ENCODE results near the gene DHCR24. TPM values are rescaled to one million over a fixed set of nuclear protein-coding genes. Genes with fewer than 3 reads are reported as not detected.

DHCR24 gene
- total and polyA plus RNA-seq, 2 donors (not counting 3 experiments of a cell fraction or from before 2014, with no cell fraction given), result 223 to 239 TPM

- H3K79me2 ChIP-seq (ENCODE audit: control insufficient read depth, insufficient read depth, low read length), result no peaks in the 10 kb centered on the region
- no peak for DNase-seq (ENCODE audit: low read depth, low spot score)
- no peaks in the 10 kb centered on the region for H3K9me1 ChIP-seq (replicated peaks; ENCODE audit: control insufficient read depth, extremely low read depth, insufficient read depth, low read length)
- FAIRE-seq, result no peak
- H3K4me1 ChIP-seq (ENCODE audit: control insufficient read depth, extremely low read depth, insufficient read depth, low read length), result no peaks in the 10 kb centered on the region
- no peaks in the 10 kb centered on the region for H4K20me1 ChIP-seq (replicated peaks; ENCODE audit: control insufficient read depth, extremely low read depth, insufficient read depth, low read length)
- H3K27me3 ChIP-seq (ENCODE audit: control insufficient read depth in 2 of 2, insufficient read depth in 2 of 2, low read length in 2 of 2), result peaks cover 0 to 4% of the 10 kb centered on the region in 2 experiments
- no peak overlapping the region for H3K4me3 ChIP-seq (replicated peaks in 1 of 3; ENCODE audit: insufficient read depth in 1 of 3, low read depth in 1 of 3, low read length in 3 of 3)
- H3K27ac ChIP-seq (ENCODE audit: insufficient read depth, low read depth, low read length), result no peak overlapping the region
- ChIA-PET POLR2A (no interaction called here), CTCF (interaction anchor here (0.7 kb wide), 1 partner anchor 13 kb away, joined by 3 read pairs; no protein-coding TSS in a partner anchor)
- intact Hi-C loops (cut with micrococcal nuclease) (no loop called here), dilution Hi-C loops (cut with MboI; ENCODE audit: extremely low pct_ligation_motif_present, low sequenced_read_pairs) (no loop called here)
- H2AFZ ChIP-seq (ENCODE audit: low read depth, low read length), result no peak overlapping the region
- no TSS peak for BruUV-seq (replicated peaks)
- no peak overlapping the region for H3K9ac ChIP-seq (replicated peaks; ENCODE audit: extremely low read depth, insufficient read depth, low read length)
- no peaks in the 10 kb centered on the region for H3K9me3 ChIP-seq (replicated peaks; ENCODE audit: control insufficient read depth, insufficient read depth, low read length)
- no peak overlapping the region for H3K4me2 ChIP-seq (ENCODE audit: insufficient read depth, low read length)
- no peak for TF ChIP-seq JUN (IDR thresholded peaks at IDR 0.05; ENCODE audit: borderline replicate concordance, insufficient read depth, insufficient read length, low read depth)
- H3K36me3 ChIP-seq (ENCODE audit: control insufficient read depth in 2 of 2, extremely low read depth in 1 of 2, insufficient read depth in 2 of 2, low read length in 2 of 2), result no peaks in the 10 kb centered on the region
Observed at GRCh38 chr1:54819733-54820132, 67.3 kb downstream of the DHCR24 start.

GRCh38 chr1:54819195-54819536, 67.8 kb downstream of the DHCR24 start:
- ChIA-PET POLR2A (no interaction called here), CTCF (interaction anchor here (0.7 kb wide), 2 partner anchors 9 to 14 kb away, joined by 3 to 4 read pairs; no protein-coding TSS in a partner anchor)
- H3K79me2 ChIP-seq (ENCODE audit: control insufficient read depth, insufficient read depth, low read length), result no peaks in the 10 kb centered on the region
- peaks cover 0 to 4% of the 10 kb centered on the region in 2 experiments for H3K27me3 ChIP-seq (ENCODE audit: control insufficient read depth in 2 of 2, insufficient read depth in 2 of 2, low read length in 2 of 2)
- H3K9ac ChIP-seq (replicated peaks; ENCODE audit: extremely low read depth, insufficient read depth, low read length), result no peak overlapping the region
- no peaks in the 10 kb centered on the region for H3K9me1 ChIP-seq (replicated peaks; ENCODE audit: control insufficient read depth, extremely low read depth, insufficient read depth, low read length)
- no peak overlapping the region for H3K4me3 ChIP-seq (replicated peaks in 1 of 3; ENCODE audit: insufficient read depth in 1 of 3, low read depth in 1 of 3, low read length in 3 of 3)
- H4K20me1 ChIP-seq (replicated peaks; ENCODE audit: control insufficient read depth, extremely low read depth, insufficient read depth, low read length), result no peaks in the 10 kb centered on the region
- H3K4me1 ChIP-seq (ENCODE audit: control insufficient read depth, extremely low read depth, insufficient read depth, low read length), result no peaks in the 10 kb centered on the region
- no peak overlapping the region for H3K27ac ChIP-seq (ENCODE audit: insufficient read depth, low read depth, low read length)
- no TSS peak for BruUV-seq (replicated peaks)
- FAIRE-seq (no peak), DNase-seq (ENCODE audit: low read depth, low spot score) (no peak)
- H2AFZ ChIP-seq (ENCODE audit: low read depth, low read length), result no peak overlapping the region
- intact Hi-C loops (cut with micrococcal nuclease) (no loop called here), dilution Hi-C loops (cut with MboI; ENCODE audit: extremely low pct_ligation_motif_present, low sequenced_read_pairs) (no loop called here)
- H3K4me2 ChIP-seq (ENCODE audit: insufficient read depth, low read length), result no peak overlapping the region
- H3K9me3 ChIP-seq (replicated peaks; ENCODE audit: control insufficient read depth, insufficient read depth, low read length), result no peaks in the 10 kb centered on the region
- TF ChIP-seq MAX (IDR thresholded peaks at IDR 0.05; ENCODE audit: insufficient read depth, insufficient read length) (no peak), EZH2 (IDR thresholded peaks at IDR 0.05; ENCODE audit: borderline replicate concordance, low read depth, low read length, severe bottlenecking) (no peak), POLR2A (IDR thresholded peaks at IDR 0.05; ENCODE audit: low read depth, low read length) (no peak), JUN (IDR thresholded peaks at IDR 0.05; ENCODE audit: borderline replicate concordance, insufficient read depth, insufficient read length, low read depth) (no peak), CTCF (IDR thresholded peaks at IDR 0.05; ENCODE audit: extremely low read depth in 1 of 2, insufficient read depth in 1 of 2, low read depth in 1 of 2, low read length in 2 of 2) (no peak), GATA2 (IDR thresholded peaks at IDR 0.05; ENCODE audit: insufficient read depth, insufficient read length, low read depth, low read length) (no peak), FOS (IDR thresholded peaks at IDR 0.05; ENCODE audit: borderline replicate concordance, insufficient read depth, low read length) (no peak), POLR2AphosphoS5 (IDR thresholded peaks at IDR 0.05; ENCODE audit: insufficient read depth, low read depth, low read length) (no peak), MYC (IDR thresholded peaks at IDR 0.05; ENCODE audit: low read depth, low read length) (no peak)
- no peaks in the 10 kb centered on the region for H3K36me3 ChIP-seq (ENCODE audit: control insufficient read depth in 2 of 2, extremely low read depth in 1 of 2, insufficient read depth in 2 of 2, low read length in 2 of 2)

Measured in endothelial cell of umbilical vein (primary cell).